ENCODE results near the gene DEPDC7. TPM values are rescaled to one million over a fixed set of nuclear protein-coding genes. Genes with fewer than 3 reads are reported as not detected.
A peak's percentile ranks its signal among the peaks of the same experiment; 100 is the strongest.

DEPDC7 gene
- polyA plus RNA-seq, 2 donors = 3.2 to 5.6 TPM

DNA sequence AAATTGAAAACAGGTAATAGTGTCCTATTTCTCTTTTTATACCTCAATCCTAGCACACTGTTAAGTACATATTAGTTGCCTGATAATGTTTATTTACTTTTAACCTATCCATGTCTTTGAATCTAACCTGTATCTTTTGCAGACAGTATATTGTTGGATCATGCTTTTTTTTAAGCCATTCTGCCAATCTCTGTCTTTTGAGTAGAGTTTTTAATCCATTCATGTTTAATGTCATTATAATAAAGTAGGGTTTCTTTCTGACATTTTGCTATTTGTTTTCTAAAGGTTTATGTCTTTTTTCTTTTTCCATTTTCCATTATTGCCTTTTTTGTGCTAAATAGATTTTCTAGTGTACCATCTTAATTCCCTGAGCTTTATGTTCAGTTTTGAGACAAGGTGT, 23.8 kb upstream of the DEPDC7 start:
- no peak overlapping the region for H3K4me3 ChIP-seq (ENCODE audit: low read depth in 1 of 2, low read length in 2 of 2)
- H3K36me3 ChIP-seq (ENCODE audit: control insufficient read depth in 2 of 2, insufficient read depth in 2 of 2, low read length in 1 of 2) = no peaks in the 10 kb centered on the region
- H3K4me1 ChIP-seq (ENCODE audit: control insufficient read depth in 2 of 2, insufficient read depth in 2 of 2, low read length in 1 of 2) = no peaks in the 10 kb centered on the region
- no peaks in the 10 kb centered on the region for H3K9me3 ChIP-seq (ENCODE audit: control insufficient read depth in 2 of 2, insufficient read depth in 1 of 2, low read depth in 1 of 2, low read length in 1 of 2)
- no peak overlapping the region for H3K27ac ChIP-seq (ENCODE audit: low read depth in 2 of 2, low read length in 1 of 2)
- no peaks in the 10 kb centered on the region for H3K27me3 ChIP-seq (ENCODE audit: control insufficient read depth in 1 of 2, insufficient read depth in 2 of 2, low read length in 2 of 2)

DNA sequence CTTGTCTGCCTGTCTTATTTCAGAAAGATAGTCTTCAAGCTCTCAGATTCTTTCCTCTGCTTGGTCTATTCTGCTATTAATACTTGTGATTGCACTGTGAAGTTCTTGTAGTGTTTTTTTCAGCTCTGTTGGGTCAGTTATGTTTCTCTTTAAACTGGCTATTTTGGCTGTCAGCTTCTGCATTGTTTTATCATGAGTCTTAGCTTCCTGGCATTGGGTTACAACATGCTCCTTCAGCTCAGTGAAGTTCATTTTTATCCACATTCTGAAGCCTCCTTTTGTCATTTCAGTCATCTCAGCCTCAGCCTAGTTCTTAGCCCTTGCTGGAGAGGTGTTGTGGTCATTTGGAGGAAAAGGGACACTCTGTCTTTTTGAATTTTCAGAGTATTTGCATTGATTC, 15.5 kb upstream of the DEPDC7 start:
- no peaks in the 10 kb centered on the region for H3K36me3 ChIP-seq (ENCODE audit: control insufficient read depth in 2 of 2, insufficient read depth in 2 of 2, low read length in 1 of 2)
- H3K9me3 ChIP-seq (ENCODE audit: control insufficient read depth in 2 of 2, insufficient read depth in 1 of 2, low read depth in 1 of 2, low read length in 1 of 2) = no peaks in the 10 kb centered on the region
- no peaks in the 10 kb centered on the region for H3K27me3 ChIP-seq (ENCODE audit: control insufficient read depth in 1 of 2, insufficient read depth in 2 of 2, low read length in 2 of 2)
- H3K4me1 ChIP-seq (ENCODE audit: control insufficient read depth in 2 of 2, insufficient read depth in 2 of 2, low read length in 1 of 2) = no peaks in the 10 kb centered on the region
- H3K27ac ChIP-seq (ENCODE audit: low read depth in 2 of 2, low read length in 1 of 2) = no peak overlapping the region
- no peak overlapping the region for H3K4me3 ChIP-seq (ENCODE audit: low read depth in 1 of 2, low read length in 2 of 2)

DNA sequence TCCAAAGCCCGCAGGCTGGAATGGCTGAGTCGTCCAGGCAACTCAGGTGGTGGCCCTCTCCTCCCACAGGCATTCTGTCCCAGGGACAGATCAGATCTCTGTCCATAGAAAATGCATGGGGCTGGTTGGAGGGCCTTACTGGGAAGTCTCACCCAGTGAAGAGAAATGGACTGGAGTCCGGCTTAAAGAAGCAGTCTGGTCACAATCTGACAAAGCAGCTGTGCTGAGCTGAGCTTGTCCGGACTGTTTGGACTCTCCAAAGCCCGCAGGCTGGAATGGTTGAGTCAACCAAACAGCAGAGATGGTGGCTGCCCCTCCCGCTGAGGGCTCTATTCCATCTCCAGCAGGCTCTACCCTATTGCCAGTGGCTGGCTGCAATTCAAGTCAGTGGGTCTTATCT, 14.4 kb upstream of the DEPDC7 start:
- H3K27me3 ChIP-seq (ENCODE audit: control insufficient read depth in 1 of 2, insufficient read depth in 2 of 2, low read length in 2 of 2) = no peaks in the 10 kb centered on the region
- H3K27ac ChIP-seq (ENCODE audit: low read depth in 2 of 2, low read length in 1 of 2) = no peak overlapping the region
- H3K9me3 ChIP-seq (ENCODE audit: control insufficient read depth in 2 of 2, insufficient read depth in 1 of 2, low read depth in 1 of 2, low read length in 1 of 2) = no peaks in the 10 kb centered on the region
- no peaks in the 10 kb centered on the region for H3K36me3 ChIP-seq (ENCODE audit: control insufficient read depth in 2 of 2, insufficient read depth in 2 of 2, low read length in 1 of 2)
- 72 to 90% methylated on average over 6 of the region's 6 CpGs for WGBS, 2 donors
- no peak overlapping the region for H3K4me3 ChIP-seq (ENCODE audit: low read depth in 1 of 2, low read length in 2 of 2)
- no peaks in the 10 kb centered on the region for H3K4me1 ChIP-seq (ENCODE audit: control insufficient read depth in 2 of 2, insufficient read depth in 2 of 2, low read length in 1 of 2)

DNA sequence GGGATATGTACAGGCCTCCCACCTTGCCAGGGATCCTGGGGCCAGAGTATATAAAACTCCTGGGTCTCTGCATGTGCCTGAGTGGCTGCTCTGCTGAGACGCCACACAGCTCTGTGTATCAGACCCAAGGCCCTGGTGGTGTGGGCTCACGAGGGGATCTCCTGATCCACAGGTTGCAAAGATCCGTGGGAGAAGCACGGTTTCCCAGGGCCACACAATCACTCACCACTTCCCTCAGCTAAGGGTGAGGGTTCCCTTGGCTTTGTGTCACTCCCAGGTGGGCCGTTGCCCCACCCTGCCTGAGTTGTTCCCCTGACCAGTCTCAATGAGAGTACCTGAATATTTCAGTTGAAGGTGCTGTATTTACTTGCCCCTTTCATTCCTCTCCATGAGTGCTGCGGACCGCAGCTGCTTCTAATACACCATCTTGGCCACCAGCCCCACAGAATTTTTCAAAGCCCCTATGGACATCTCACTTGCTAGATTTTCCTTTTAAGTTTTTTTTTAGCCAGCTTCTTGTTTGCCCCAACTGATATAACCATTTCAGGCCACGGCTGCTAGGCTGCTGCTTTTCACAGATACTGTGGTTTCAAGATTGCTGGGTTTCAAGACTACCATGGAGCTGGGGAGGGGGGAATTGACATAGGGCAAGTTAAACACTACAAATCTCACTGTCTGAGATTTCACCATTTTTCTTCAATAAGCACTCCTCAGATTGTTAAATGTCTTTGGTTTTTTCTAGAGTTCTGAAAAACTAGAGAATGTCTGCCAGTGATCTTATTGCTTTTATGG, 13.7 kb upstream of the DEPDC7 start:
- Histone ChIP-seq H3K36me3 (ENCODE audit: control insufficient read depth in 2 of 2, insufficient read depth in 2 of 2, low read length in 1 of 2) (no peaks in the 10 kb centered on the region), H3K27me3 (ENCODE audit: control insufficient read depth in 1 of 2, insufficient read depth in 2 of 2, low read length in 2 of 2) (no peaks in the 10 kb centered on the region), H3K4me3 (ENCODE audit: low read depth in 1 of 2, low read length in 2 of 2) (no peak overlapping the region), H3K9me3 (ENCODE audit: control insufficient read depth in 2 of 2, insufficient read depth in 1 of 2, low read depth in 1 of 2, low read length in 1 of 2) (no peaks in the 10 kb centered on the region), H3K4me1 (ENCODE audit: control insufficient read depth in 2 of 2, insufficient read depth in 2 of 2, low read length in 1 of 2) (no peaks in the 10 kb centered on the region), H3K27ac (ENCODE audit: low read depth in 2 of 2, low read length in 1 of 2) (no peak overlapping the region)
- 83 to 87% methylated on average over 8 of the region's 8 CpGs for WGBS, 2 donors

DNA sequence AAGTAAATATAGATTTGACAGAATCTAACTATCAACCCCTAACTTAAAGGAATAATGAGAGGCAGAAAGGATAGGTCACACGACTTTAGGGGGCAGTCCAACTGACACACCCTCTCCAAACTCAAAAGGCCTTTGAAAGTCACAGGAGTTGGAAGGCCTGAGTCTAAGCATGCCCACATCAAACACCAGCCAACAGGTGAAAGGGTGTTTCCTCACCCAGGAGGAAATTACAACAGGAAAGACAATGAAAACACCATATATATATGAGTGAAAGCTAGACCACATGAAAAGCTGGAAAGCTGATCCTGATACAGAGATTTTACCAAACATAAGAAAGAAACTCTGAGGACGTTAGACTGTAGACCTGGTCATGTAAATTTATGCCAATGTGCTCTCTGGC, 10.5 kb upstream of the DEPDC7 start:
- H3K4me3 ChIP-seq (ENCODE audit: low read depth in 1 of 2, low read length in 2 of 2) = no peak overlapping the region
- no peaks in the 10 kb centered on the region for H3K9me3 ChIP-seq (ENCODE audit: control insufficient read depth in 2 of 2, insufficient read depth in 1 of 2, low read depth in 1 of 2, low read length in 1 of 2)
- no peaks in the 10 kb centered on the region for H3K36me3 ChIP-seq (ENCODE audit: control insufficient read depth in 2 of 2, insufficient read depth in 2 of 2, low read length in 1 of 2)
- WGBS, 2 donors = 31 to 40% methylated on average over 2 of the region's 2 CpGs
- H3K27ac ChIP-seq (ENCODE audit: low read depth in 2 of 2, low read length in 1 of 2) = no peak overlapping the region
- no peaks in the 10 kb centered on the region for H3K4me1 ChIP-seq (ENCODE audit: control insufficient read depth in 2 of 2, insufficient read depth in 2 of 2, low read length in 1 of 2)
- H3K27me3 ChIP-seq (ENCODE audit: control insufficient read depth in 1 of 2, insufficient read depth in 2 of 2, low read length in 2 of 2) = no peaks in the 10 kb centered on the region

DNA sequence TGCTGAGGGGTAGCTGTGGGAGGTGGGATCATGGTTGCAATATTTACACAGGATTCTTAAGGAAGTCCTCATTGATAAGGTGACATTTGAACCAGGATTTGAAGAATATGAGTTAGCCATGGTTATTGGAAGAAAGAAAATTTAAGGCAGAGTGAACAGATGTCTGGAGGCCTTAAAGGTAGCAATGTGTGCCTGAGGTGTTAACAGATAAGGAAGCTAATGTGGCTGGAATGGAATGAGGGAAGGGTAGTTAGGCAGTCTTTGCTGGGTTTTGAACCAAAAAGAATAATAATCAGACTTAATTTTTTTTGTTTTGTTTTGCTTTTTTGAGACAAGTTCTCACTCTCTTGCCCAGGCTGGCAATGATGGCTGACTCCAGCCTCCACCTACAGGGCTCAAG, 9.7 kb upstream of the DEPDC7 start:
- Histone ChIP-seq H3K9me3 (ENCODE audit: control insufficient read depth in 2 of 2, insufficient read depth in 1 of 2, low read depth in 1 of 2, low read length in 1 of 2) (no peaks in the 10 kb centered on the region), H3K4me1 (ENCODE audit: control insufficient read depth in 2 of 2, insufficient read depth in 2 of 2, low read length in 1 of 2) (no peaks in the 10 kb centered on the region), H3K27me3 (ENCODE audit: control insufficient read depth in 1 of 2, insufficient read depth in 2 of 2, low read length in 2 of 2) (no peaks in the 10 kb centered on the region), H3K4me3 (ENCODE audit: low read depth in 1 of 2, low read length in 2 of 2) (no peak overlapping the region), H3K27ac (ENCODE audit: low read depth in 2 of 2, low read length in 1 of 2) (no peak overlapping the region), H3K36me3 (ENCODE audit: control insufficient read depth in 2 of 2, insufficient read depth in 2 of 2, low read length in 1 of 2) (no peaks in the 10 kb centered on the region)

DNA sequence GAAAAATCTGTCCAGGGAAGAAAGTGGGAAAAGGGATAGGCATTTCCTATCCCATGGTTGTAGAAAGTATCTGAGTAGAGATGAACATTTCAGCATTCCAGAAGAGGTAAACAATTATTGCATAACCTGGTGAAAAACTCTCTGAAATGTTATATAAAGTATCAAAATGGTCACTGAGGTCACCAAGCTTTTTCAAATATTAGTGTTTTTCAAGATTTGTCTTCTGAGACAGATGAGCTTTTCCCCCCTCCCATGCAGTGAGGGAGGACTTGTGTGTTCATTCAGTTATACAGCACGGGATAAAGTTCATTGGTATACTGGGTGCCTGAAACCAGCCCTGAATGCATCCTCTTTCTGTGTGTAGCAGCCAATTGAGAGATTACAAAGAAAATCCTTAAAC, 1.9 kb upstream of the DEPDC7 start:
- Histone ChIP-seq H3K4me3 (ENCODE audit: low read depth in 1 of 2, low read length in 2 of 2) (no peak overlapping the region), H3K9me3 (ENCODE audit: control insufficient read depth in 2 of 2, insufficient read depth in 1 of 2, low read depth in 1 of 2, low read length in 1 of 2) (no peaks in the 10 kb centered on the region), H3K27ac (ENCODE audit: low read depth in 2 of 2, low read length in 1 of 2) (no peak overlapping the region), H3K4me1 (ENCODE audit: control insufficient read depth in 2 of 2, insufficient read depth in 2 of 2, low read length in 1 of 2) (no peaks in the 10 kb centered on the region), H3K27me3 (ENCODE audit: control insufficient read depth in 1 of 2, insufficient read depth in 2 of 2, low read length in 2 of 2) (no peaks in the 10 kb centered on the region), H3K36me3 (ENCODE audit: control insufficient read depth in 2 of 2, insufficient read depth in 2 of 2, low read length in 1 of 2) (no peaks in the 10 kb centered on the region)
- 28 to 47% methylated on average over 1 of the region's 1 CpG for WGBS, 2 donors

DNA sequence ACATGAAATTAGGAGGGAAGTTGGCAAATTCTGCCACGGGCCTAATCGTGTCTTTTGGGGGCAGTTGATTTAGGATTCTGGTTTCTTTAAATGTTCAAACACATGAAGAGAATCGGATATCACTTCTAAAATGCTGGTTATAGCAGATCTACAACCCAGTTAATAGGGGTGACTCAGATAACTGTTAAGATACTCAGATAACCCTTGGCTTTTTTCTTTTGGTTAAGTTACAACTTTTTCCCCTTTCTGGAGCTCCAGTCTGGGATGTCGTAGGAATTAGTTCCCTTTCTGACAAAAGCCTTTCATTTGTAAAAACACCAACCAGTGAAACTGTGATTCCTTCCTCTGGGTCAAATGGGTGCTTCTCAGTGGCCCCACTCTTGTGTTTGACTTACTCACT, 976 bp downstream of the DEPDC7 start:
- H3K9me3 ChIP-seq (ENCODE audit: control insufficient read depth in 2 of 2, insufficient read depth in 1 of 2, low read depth in 1 of 2, low read length in 1 of 2) = no peaks in the 10 kb centered on the region
- H3K36me3 ChIP-seq (ENCODE audit: control insufficient read depth in 2 of 2, insufficient read depth in 2 of 2, low read length in 1 of 2) = no peaks in the 10 kb centered on the region
- H3K27me3 ChIP-seq (ENCODE audit: control insufficient read depth in 1 of 2, insufficient read depth in 2 of 2, low read length in 2 of 2) = no peaks in the 10 kb centered on the region
- H3K4me3 ChIP-seq (ENCODE audit: low read depth in 1 of 2, low read length in 2 of 2) = peak overlapping the region in 1 of 2 donors; percentile 75
- no peaks in the 10 kb centered on the region for H3K4me1 ChIP-seq (ENCODE audit: control insufficient read depth in 2 of 2, insufficient read depth in 2 of 2, low read length in 1 of 2)
- 32 to 38% methylated on average over 4 of the region's 4 CpGs for WGBS, 2 donors
- no peak overlapping the region for H3K27ac ChIP-seq (ENCODE audit: low read depth in 2 of 2, low read length in 1 of 2)

DNA sequence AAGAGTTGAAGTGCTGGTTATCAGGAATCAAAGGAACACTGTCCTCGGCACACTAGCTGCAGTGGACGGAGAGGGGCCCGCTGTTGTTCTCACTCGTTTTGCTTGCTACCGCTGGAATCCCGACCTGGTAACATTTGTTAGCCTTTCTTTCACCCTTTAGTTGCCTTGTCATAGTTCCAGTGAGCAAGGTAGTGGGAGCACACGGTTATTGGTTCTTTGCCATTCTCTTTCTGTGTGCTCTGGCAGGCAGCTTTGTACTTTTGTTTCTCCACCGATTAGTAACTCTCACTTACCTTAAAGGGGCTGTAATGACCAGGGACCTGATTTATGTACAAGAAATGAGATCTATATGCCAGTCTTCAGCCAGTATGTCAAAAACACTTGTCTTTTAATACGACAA, 1.8 kb downstream of the DEPDC7 start:
- Histone ChIP-seq H3K4me3 (ENCODE audit: low read depth in 1 of 2, low read length in 2 of 2) (peak overlapping the region; percentile 16 to 30), H3K4me1 (ENCODE audit: control insufficient read depth in 2 of 2, insufficient read depth in 2 of 2, low read length in 1 of 2) (no peaks in the 10 kb centered on the region), H3K9me3 (ENCODE audit: control insufficient read depth in 2 of 2, insufficient read depth in 1 of 2, low read depth in 1 of 2, low read length in 1 of 2) (no peaks in the 10 kb centered on the region), H3K36me3 (ENCODE audit: control insufficient read depth in 2 of 2, insufficient read depth in 2 of 2, low read length in 1 of 2) (no peaks in the 10 kb centered on the region), H3K27me3 (ENCODE audit: control insufficient read depth in 1 of 2, insufficient read depth in 2 of 2, low read length in 2 of 2) (no peaks in the 10 kb centered on the region), H3K27ac (ENCODE audit: low read depth in 2 of 2, low read length in 1 of 2) (no peak overlapping the region)
- 45 to 51% methylated on average over 9 of the region's 9 CpGs for WGBS, 2 donors

DNA sequence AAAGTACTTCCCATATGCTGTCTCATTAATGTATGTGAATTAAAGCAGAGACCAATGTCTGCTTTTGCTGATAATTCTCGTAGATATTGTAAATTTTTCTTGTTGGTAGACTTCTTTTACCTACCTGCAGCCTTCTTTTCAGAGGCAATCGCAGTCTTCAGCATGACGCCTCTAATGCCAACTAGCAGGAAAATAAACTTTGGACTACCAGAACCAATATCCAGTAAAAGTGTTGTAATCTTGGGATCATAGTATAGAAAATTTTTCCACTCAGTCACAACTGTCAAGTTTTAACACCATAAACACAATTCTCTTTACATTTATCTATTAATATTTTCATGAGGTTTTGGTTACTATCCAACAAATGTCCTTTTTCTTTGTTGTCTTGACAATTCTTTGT, 2.3 kb downstream of the DEPDC7 start:
- no peaks in the 10 kb centered on the region for H3K4me1 ChIP-seq (ENCODE audit: control insufficient read depth in 2 of 2, insufficient read depth in 2 of 2, low read length in 1 of 2)
- no peaks in the 10 kb centered on the region for H3K9me3 ChIP-seq (ENCODE audit: control insufficient read depth in 2 of 2, insufficient read depth in 1 of 2, low read depth in 1 of 2, low read length in 1 of 2)
- no peaks in the 10 kb centered on the region for H3K27me3 ChIP-seq (ENCODE audit: control insufficient read depth in 1 of 2, insufficient read depth in 2 of 2, low read length in 2 of 2)
- no peaks in the 10 kb centered on the region for H3K36me3 ChIP-seq (ENCODE audit: control insufficient read depth in 2 of 2, insufficient read depth in 2 of 2, low read length in 1 of 2)
- whole genome bisulfite sequencing, 2 donors = 66 to 68% methylated on average over 3 of the region's 3 CpGs
- H3K27ac ChIP-seq (ENCODE audit: low read depth in 2 of 2, low read length in 1 of 2) = no peak overlapping the region
- H3K4me3 ChIP-seq (ENCODE audit: low read depth in 1 of 2, low read length in 2 of 2) = no peak overlapping the region

Data from esophagus (tissue), 2 donors.